GM18502 (cell line): ENCODE measurements around the gene ADAMTSL1.

Source experiments
- ATAC-seq: cut with Tn5 transposase; IDR thresholded peaks from one replicate; pipeline ENCODE4 v1.9.1; 2021; ENCODE audit warnings: mild to moderate bottlenecking; ENCODE audit not compliant: unreplicated experiment, poor library complexity

The ADAMTSL1 gene

DNA sequence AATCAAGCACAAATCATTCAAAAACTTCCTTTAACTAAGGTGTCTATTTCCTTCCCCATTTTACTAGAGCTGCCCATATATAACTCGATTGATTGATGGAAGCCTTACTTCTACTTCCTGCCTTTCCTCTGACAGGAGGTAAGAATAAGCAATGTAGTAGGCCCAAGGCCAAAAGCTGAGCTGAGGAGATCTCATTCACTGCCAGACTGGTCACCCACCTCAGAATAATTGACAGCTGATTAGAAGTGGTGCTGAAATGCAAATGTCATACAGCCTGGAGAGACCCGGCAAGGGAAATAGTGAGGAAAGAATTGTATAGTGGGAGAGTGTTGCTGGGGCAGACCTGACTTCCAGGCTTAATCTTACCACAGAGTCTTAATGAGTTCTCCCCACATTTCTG is 319.2 kb downstream of the ADAMTSL1 start:
- ATAC-seq, result no peak

GRCh38 chr9:18795947-18796671 is 322.2 kb downstream of the ADAMTSL1 start:
- ATAC-seq, result no peak

- no peak for ATAC-seq
Observed at GRCh38 chr9:18796696-18797270, 322.8 kb downstream of the ADAMTSL1 start.

- ATAC-seq, result no peak
Observed at GRCh38 chr9:18798106-18798505, 324.2 kb downstream of the ADAMTSL1 start.

GRCh38 chr9:18798508-18799290 is 324.7 kb downstream of the ADAMTSL1 start:
- ATAC-seq, result no peak

DNA sequence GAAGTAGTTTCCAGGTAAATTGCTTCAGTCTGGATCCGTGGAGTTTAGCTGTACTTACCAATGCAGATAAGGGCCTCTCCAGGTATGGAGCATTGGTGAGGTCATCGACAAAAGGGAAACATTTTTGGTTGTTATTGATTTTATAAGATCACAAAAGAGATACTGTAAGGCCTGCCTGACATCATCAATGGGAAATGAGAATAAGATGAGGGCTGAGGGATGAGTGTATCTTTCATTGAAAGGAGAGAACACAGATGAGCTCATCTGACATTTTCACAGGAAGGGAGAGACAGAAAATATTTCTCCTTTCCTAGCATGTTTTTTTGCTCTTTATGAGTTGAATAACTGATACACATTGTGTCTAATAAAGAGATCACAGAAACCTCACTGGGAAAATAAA is 325.5 kb downstream of the ADAMTSL1 start:
- no peak for ATAC-seq

- ATAC-seq, result no peak
Observed at GRCh38 chr9:18800579-18800978, 326.6 kb downstream of the ADAMTSL1 start.

- ATAC-seq, result no peak
Observed at GRCh38 chr9:18805386-18805785, 331.4 kb downstream of the ADAMTSL1 start.

DNA sequence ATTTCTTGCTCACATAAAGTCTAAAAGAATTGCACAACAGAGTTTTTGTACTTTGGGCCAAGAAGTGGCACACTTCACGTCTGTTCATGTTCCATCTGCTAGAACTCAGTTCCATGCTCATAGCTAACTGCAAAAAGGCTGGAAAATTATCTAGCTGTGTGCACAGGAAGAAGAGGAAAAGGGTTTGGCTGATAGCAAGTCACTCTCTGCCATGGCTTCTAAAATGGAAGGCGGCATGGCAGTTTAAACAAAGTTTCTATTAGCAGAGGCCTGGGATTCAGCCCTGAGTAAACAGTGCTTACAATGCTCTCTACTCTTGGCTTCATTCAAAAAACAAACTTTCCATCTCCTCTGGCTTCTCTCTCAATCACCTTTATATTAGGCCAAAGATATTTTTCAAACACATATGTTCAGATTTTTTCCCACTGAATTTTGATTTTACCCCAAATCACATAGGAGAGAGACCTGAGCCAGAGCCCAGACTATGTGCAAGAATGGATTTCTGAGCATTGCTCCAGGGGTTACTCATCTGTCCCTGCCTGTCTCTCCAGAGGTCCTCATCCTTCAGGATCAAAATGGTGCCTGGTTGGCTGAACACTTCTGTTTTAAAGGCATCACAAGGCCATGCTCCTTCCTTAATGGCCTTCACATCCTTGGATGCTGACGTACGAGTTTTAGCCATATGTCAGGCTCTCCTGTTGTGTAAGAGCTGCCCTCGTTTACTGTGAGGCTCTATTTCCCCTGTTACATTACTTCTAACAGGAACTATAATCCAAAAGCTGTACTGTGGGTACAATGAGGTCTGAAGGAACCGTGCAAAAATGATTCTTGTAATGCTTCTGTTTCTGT is 332.5 kb downstream of the ADAMTSL1 start:
- no peak for ATAC-seq

GRCh38 chr9:18810581-18810980 is 336.6 kb downstream of the ADAMTSL1 start:
- ATAC-seq, result no peak

DNA sequence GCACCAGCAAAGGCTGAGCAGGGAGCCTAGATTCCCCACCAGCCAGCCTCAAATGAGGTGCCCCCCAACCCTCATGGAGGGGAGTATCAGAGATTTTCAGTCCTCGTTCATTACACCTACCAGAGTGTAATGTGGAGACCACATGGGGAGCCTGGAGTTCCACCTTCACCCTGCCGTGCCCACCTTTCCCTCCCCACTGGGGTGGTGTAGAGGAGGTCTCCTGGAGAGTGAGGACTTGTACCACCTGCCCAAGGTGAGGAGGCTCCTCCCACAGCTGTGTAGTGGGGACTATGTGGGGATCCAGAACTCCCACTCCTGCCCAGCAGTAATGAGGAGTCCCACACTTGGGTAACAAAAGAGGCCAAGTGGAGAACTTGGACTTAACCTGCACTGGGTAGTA is 337.2 kb downstream of the ADAMTSL1 start:
- no peak for ATAC-seq

- ATAC-seq, result no peak
Observed at GRCh38 chr9:18819418-18819817, 345.5 kb downstream of the ADAMTSL1 start.

DNA sequence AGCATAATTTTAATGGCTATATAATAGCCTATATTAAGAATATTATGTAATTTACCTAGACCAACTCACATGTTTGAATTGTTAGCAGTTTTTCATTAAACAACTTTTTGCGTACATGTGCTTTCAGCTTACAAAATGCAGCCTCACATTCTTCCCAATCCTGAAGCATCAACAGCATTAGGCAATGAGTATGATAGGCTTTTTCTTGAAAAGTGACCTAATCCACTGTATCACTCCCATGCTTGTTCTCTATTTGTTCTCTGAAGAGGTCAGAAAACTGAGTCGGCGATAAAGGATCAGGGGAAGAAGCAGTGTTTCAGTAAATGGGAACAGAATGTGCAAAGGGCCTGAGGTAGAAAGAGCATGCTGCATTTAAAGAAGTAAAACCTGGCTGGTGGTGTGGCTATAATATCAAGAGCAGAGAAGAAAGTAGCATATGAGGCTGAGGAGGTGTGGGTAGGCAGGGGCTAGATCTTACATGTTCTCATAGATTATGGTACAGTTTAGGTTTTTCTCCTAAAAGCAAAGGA is 346.7 kb downstream of the ADAMTSL1 start:
- ATAC-seq, result no peak

DNA sequence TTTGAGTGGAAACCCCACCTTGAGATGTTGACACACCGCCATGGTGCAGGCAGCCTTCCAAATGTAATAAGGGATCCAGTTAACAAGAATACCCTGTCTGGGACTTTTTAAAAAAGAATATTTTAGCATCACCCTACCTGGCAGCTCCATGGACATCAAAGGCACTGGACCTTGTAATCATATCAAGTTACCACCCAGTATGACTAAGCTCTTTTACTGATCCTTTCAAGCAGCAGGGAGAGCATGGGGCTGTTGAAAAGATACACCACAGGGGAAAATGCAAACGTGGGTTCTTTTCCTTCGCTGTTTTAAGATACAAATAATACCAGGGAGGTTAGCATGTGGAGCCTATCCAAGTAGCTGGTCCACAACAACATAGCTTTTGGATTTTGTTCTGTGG is 347.8 kb downstream of the ADAMTSL1 start:
- no peak for ATAC-seq

- no peak for ATAC-seq
Observed at GRCh38 chr9:18822850-18823249, 348.9 kb downstream of the ADAMTSL1 start.

DNA sequence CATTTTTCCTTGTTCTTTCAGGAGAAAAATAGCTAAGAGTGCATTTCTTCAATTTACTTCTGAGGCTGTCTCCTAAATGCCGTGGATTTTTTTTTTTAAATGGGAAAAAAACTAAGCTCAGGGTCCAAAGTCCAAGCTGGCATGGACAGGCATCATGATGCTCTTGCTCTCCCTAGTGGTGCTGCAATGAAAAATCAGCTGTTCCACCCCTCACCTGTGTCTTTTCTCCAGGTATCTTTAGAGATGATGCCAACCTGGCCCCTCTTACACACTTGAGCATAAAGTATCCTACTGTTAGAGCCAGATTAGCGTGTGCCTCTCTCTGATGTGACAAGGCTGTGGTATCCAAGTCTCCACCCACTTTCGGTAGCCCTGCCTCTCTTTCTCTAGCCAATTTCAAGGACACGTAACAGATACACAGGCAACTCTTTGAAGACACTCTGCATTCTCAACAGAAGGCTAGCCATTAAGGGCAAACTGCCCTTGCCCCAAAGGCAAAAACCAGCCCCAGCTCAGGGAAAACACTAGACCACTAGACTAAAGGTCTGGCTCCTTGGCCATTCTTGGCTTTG is 350.2 kb downstream of the ADAMTSL1 start:
- no peak for ATAC-seq

DNA sequence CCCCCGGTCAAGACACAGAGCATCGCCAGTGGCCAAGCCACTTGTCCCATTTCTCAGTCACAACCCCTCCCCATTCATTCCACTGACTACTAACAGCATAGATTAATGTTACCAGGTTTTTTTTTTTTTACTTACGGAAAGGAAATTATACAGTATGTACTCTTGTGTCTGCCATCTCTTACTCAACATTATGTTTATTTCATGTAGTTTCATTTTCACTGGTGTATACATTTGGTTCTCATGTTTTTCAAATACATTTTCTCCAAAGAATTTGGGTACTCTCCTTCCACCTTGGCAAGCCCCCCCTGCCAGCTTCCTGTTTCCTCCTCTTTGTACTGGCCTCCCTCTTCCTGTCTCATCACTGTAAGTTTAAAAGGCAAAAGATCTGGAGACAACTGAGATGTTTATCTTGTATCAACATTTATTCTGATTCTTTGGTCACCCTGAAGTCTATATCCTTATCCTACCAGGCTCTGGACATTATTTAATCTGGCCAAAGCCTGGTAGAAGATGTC is 351.8 kb downstream of the ADAMTSL1 start:
- ATAC-seq, result no peak

GRCh38 chr9:18826248-18826647 is 352.3 kb downstream of the ADAMTSL1 start:
- no peak for ATAC-seq

- ATAC-seq, result no peak
Observed at GRCh38 chr9:18829066-18829465, 355.1 kb downstream of the ADAMTSL1 start.

DNA sequence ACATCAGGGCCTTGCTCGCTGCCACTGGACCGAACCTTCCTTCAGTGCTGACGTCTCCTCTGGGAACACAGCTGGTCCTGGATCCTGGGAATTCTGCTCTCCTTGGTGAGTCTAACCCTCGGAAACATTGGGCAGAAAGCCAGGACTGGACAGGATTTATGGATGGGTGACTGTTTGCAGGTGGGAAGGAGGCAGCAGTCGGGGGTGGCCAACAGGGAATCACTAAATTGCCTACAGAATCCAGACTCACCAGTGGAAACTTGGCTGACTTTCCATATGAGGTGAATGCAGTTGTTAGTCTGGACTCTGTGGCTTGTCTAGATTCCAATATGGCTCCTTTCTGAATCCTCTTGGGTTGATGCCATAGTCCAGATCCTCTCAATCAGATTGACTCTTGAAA is 355.9 kb downstream of the ADAMTSL1 start:
- ATAC-seq, result no peak
